ENCODE data around the gene HOXA13. TPM values are rescaled to one million over a fixed set of nuclear protein-coding genes. Genes with fewer than 3 reads are reported as not detected.

The HOXA13 gene
- total RNA-seq, 1 experiment from 2014 or later = not detected

- Histone ChIP-seq H2AFZ (ENCODE audit: low read length) (no peak overlapping the region), H2BK12ac (ENCODE audit: insufficient read length, low read depth, low read length) (no peak overlapping the region), H3K9me3 (ENCODE audit: control insufficient read depth, low read depth, low read length) (no peaks in the 10 kb centered on the region), H4K8ac (replicated peaks; ENCODE audit: insufficient read length, low read depth, low read length) (no peak overlapping the region), H3K4me2 (ENCODE audit: insufficient read depth, insufficient read length, low read length) (no peak overlapping the region), H3K79me2 (ENCODE audit: insufficient read depth, low read length) (no peaks in the 10 kb centered on the region), H2BK20ac (ENCODE audit: low read depth, low read length, poor library complexity, severe bottlenecking) (no peak overlapping the region), H2AK5ac (ENCODE audit: insufficient read length, low read length) (no peak overlapping the region), H3K23me2 (ENCODE audit: insufficient read length, low read depth, low read length, poor library complexity, severe bottlenecking) (no peaks in the 10 kb centered on the region), H3K9ac (ENCODE audit: extremely low read depth, insufficient read length, low read length) (no peak overlapping the region), H3K56ac (ENCODE audit: insufficient read length, low read depth, low read length) (no peak overlapping the region), H2BK120ac (ENCODE audit: low read depth, low read length, poor library complexity, severe bottlenecking) (no peak overlapping the region), H4K91ac (ENCODE audit: insufficient read length, low read depth, low read length) (no peak overlapping the region), H3K79me1 (ENCODE audit: insufficient read depth, low read depth, low read length, poor library complexity, severe bottlenecking) (no peaks in the 10 kb centered on the region), H3K4me1 (ENCODE audit: insufficient read depth, low read length) (no peaks in the 10 kb centered on the region), H2BK15ac (ENCODE audit: low read depth, low read length) (no peak overlapping the region), H2BK5ac (ENCODE audit: insufficient read length, low read length) (no peak overlapping the region), H3K18ac (ENCODE audit: insufficient read length, low read depth, low read length) (no peak overlapping the region), H3K4ac (ENCODE audit: low read depth, low read length) (no peak overlapping the region), H3K27ac (ENCODE audit: insufficient read length, low read depth, low read length) (no peak overlapping the region), H3K23ac (ENCODE audit: insufficient read length, low read depth, low read length) (no peak overlapping the region), H3T11ph (ENCODE audit: low read length) (no peak overlapping the region), H4K5ac (ENCODE audit: insufficient read length, low read depth, low read length) (no peak overlapping the region), H3K14ac (ENCODE audit: insufficient read depth, low read length) (no peak overlapping the region), H4K20me1 (ENCODE audit: control insufficient read depth, insufficient read depth, insufficient read length) (no peaks in the 10 kb centered on the region), H3K27me3 (ENCODE audit: insufficient read depth, low read length) (peaks cover 97% of the 10 kb centered on the region)
- Mint-ChIP-seq H3K27me3 (ENCODE audit: low read depth) (peaks cover 98% of the 10 kb centered on the region), H3K4me1 (peaks cover 0 to 6% of the 10 kb centered on the region in 2 experiments; a peak in 2 of 4 replicates), H3K36me3 (ENCODE audit: insufficient read depth in 1 of 3, low read depth in 3 of 3) (no peaks in the 10 kb centered on the region; a peak in 1 of 7 replicates), H3K9me3 (peaks cover 6 to 23% of the 10 kb centered on the region in 2 experiments), H3K4me3 (peak overlapping the region in 1 of 2 experiments; percentile 21; a peak in 1 of 5 replicates), H3K27ac (peak overlapping the region in 1 of 3 experiments; percentile 68; a peak in 1 of 7 replicates)
- WGBS (ENCODE audit: extremely low coverage, insufficient read length, low lambda C conversion rate) = no CpG with 5 or more reads among the region's 30 CpGs
- TF ChIP-seq, protein P1, sequence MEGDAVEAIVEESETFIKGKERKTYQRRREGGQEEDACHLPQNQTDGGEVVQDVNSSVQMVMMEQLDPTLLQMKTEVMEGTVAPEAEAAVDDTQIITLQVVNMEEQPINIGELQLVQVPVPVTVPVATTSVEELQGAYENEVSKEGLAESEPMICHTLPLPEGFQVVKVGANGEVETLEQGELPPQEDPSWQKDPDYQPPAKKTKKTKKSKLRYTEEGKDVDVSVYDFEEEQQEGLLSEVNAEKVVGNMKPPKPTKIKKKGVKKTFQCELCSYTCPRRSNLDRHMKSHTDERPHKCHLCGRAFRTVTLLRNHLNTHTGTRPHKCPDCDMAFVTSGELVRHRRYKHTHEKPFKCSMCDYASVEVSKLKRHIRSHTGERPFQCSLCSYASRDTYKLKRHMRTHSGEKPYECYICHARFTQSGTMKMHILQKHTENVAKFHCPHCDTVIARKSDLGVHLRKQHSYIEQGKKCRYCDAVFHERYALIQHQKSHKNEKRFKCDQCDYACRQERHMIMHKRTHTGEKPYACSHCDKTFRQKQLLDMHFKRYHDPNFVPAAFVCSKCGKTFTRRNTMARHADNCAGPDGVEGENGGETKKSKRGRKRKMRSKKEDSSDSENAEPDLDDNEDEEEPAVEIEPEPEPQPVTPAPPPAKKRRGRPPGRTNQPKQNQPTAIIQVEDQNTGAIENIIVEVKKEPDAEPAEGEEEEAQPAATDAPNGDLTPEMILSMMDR (conservative IDR thresholded peaks at IDR 0.05) = no peak
- peak; percentile 56 for DNase-seq
These were observed 28.1 kb downstream of the HOXA13 start for GRCh38 chr7:27171637-27172314.

All from H9 (cell line).